HG02623 (cell line): Measurements from ENCODE around the gene AFAP1L2.
"Not testable (repeated sequence)": the region's sequence is repeated elsewhere in the genome, so short reads cannot be mapped to it uniquely, and the experiment has no call there.

Experiments
- ATAC-seq: cut with Tn5 transposase; IDR thresholded peaks from one replicate; pipeline ENCODE4 v1.9.1; 2021; ENCODE audit warnings: moderate library complexity; ENCODE audit not compliant: unreplicated experiment

The AFAP1L2 gene

DNA sequence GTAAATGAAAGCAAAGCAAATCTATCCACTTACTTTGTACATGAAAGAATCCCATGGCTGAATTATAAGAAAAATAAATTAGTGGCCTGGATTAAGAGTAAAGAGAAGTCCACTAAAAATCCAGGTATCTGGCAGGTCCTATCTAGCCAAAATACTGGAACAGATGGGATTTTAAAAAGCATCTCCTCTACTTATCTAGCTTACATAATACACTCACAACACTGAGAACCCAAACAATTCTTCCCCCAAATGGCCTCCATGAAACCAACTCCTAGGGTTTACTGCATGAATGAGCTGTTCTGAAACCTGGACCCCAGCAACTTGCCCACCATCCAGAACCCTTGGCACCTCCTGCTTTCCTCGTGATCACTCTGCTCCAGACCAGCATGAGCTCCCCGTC is 61.3 kb downstream of the AFAP1L2 start:
- no peak for ATAC-seq

DNA sequence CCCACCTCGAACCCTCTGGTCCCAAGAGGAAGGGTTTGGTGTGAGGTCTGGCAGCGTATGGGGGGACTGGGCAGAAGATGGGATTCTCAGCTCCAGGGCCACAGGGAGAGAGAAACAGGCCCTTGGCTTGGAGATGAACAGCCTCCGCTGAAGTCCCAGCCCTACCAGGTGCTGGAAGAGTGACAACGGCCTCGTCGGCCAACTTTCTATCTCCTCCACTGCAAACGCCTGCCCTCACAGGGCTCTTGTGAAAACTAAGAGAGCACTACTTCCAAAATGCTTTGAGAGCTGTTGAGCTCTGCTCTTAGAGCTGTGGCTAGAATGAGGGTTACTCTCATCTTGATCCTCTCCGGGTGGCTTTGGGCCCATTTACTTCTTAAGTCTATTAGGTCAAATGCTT is 63.5 kb downstream of the AFAP1L2 start:
- ATAC-seq, result no peak

DNA sequence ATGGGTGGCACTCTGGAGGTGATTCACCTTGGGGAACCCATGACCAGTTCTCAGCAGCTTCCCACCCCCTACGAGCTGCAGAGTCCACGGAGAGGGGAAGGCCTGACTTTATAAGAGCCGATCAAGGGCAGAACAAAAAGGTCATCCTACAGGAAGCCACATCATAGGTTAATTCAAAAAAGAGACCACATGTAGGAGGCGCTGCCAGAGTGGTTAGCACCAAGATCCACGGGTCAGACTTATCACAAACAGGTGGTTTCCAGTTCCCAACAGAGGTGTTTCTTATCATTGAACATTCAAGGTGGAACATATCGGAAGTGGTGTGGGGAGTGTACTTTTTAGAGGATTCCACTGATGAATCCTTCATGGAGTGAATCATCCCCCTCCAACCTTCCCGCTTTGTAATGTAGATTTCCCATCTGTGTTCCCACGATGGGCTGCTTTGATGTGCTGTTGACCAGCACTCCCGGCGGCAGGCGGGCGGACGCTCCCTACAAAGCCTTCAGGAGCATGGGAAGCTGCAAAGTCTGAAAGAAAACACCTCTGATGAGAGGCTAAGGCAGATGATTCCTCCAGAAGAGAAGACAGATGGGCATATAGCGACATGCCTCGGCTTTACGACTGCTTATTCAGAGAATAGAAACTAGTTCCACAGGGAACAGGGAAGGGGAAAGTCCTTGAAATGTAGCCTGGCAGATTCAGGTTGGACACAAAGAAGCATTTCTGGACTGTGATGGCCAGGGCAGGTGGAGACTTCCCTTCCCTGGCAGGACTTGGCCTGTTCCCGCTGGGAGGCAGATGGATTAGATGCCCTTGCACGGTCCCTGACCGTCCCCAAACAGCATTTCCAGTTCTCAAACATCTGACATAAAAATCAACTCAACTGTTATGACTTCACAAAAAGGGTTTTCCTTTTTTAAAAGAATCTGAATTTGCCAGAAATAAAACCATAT is 66.5 kb downstream of the AFAP1L2 start:
- no peak for ATAC-seq

GRCh38 chr10:114336823-114337509 is 67.3 kb downstream of the AFAP1L2 start:
- ATAC-seq, result no peak

- ATAC-seq, result no peak
These were observed 68.7 kb downstream of the AFAP1L2 start for GRCh38 chr10:114335614-114336013.

- no peak for ATAC-seq
These were observed 70.0 kb downstream of the AFAP1L2 start for GRCh38 chr10:114334301-114334700.

DNA sequence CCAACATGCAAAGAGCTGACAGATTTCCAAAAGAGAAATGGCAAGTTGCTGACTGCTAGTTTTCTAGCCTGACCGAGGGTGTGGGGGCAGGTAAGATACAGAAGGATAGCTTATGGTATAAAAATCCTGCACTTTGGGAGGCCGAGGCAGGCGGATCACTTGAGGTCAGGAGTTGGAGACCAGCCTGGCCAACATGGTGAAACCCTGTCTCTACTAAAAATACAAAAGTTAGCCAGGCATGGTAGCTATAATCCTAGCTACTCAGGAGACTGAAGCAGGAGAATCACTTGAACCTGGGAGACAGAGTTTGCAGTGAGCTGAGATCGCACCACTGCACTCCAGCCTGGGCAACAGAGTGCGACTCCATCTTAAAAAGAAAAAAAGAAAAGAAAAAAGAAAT is 70.9 kb downstream of the AFAP1L2 start:
- ATAC-seq, result not testable (repeated sequence)

GRCh38 chr10:114332301-114333192 is 71.8 kb downstream of the AFAP1L2 start:
- ATAC-seq, result no peak

DNA sequence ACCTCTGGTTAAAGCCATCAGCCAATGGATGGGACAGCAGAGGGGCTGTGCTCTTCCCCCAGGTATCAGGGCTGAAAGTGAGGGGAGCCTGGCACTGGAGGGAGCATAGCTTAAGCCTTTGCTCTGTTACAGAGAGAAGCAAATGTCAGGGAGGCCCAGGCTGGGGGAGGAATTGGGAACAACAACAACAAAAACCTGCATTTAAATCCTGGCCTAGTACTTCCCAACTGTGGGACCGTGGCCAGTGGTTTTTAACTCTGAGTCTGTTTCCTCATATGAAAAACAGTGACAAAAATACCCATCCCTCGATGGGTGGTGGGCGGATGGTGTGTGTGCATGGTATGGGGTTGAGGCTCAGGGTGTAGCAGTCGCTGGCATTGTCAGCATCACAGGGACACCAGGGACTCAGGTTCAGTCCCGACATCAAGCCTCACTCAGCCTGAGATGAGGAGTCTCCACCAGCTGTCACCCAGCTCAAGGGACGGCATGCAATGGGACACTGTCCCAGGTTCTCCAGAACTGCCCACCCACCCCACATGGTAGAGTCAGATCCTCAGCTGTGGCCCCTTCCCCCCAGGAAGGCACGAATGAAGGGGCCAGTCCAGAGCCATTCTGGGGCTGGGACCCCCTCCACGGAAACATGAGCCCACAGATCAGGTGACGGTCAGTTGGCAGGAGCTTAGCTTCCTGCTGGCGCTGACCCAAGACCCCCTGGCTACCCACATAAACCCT is 74.5 kb downstream of the AFAP1L2 start:
- ATAC-seq, result no peak

DNA sequence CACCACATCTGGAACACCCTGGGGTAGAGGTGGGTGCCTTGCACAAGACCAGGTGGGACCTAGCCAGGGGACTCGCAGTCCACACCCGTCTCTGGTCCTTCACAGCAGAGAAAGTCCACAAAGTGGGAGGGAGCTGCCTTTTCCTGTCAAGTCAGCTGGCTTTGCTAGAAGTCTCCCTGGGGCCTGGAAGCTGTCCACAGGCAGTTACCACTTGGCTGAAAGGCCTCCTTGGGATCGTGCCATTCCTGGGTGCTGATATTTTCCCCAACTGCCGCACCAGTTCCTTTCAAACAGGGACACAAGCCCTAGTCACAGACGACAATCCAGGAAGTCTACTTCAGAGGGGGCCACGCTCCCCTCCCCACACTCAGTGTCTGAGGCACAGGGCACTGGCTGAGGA is 75.4 kb downstream of the AFAP1L2 start:
- ATAC-seq, result no peak

GRCh38 chr10:114328441-114328812 is 75.9 kb downstream of the AFAP1L2 start:
- ATAC-seq, result no peak

- ATAC-seq, result no peak
These were observed 76.5 kb downstream of the AFAP1L2 start for GRCh38 chr10:114327537-114328440.

GRCh38 chr10:114326795-114327194 is 77.5 kb downstream of the AFAP1L2 start:
- no peak for ATAC-seq

DNA sequence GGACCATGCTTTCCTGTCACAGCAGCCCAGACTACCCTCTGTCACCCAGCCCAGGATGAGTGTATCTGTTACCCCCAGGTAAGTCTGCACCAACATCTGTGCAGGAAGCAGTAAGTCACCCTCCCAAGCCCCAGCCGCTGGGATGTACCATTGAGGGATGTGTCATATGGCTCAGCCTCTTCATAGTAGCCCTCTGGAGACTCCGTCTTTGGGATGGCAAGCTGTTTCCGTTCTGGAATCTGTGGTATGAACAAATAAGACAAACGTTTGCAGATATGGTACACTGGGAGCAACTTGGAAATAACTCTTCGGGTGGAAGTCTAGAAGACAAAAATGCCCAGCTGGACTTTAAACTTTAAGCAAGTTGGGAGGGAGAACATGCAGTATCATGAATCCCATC is 81.3 kb downstream of the AFAP1L2 start:
- ATAC-seq, result no peak

DNA sequence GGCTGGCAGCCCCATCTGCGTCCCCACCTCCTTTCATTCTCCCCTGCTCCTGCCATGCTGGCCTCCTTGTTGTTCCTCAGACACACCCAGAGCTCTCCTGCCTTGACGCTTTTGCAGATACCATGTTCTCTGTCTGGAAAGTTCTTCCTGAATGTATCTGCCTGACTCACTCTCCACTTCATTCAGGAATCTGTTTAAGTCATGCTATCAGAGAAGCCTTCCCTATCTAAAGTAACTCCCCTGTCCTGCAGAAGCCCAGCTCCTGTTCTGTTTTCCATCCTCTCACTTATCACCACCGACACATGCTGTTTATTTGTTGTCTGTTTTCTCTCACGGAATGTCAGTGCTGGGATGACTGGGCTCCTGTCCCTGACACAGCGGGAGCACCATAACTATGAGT is 82.0 kb downstream of the AFAP1L2 start:
- ATAC-seq, result no peak

- no peak for ATAC-seq
These were observed 83.8 kb downstream of the AFAP1L2 start for GRCh38 chr10:114320249-114321116.

GRCh38 chr10:114319406-114320248 is 84.7 kb downstream of the AFAP1L2 start:
- ATAC-seq, result no peak

GRCh38 chr10:114316744-114317143 is 87.6 kb downstream of the AFAP1L2 start:
- ATAC-seq, result no peak
